HUES64 (cell line): ENCODE measurements around the gene FOXI1.

Experiments used
- H3K27ac ChIP-seq: 2 replicates; pipeline ENCODE4 v1.7.0; 2013; ENCODE audit warnings: low read depth, low read length, inconsistent platforms
- H3K27me3 ChIP-seq: 2 replicates; pipeline ENCODE4 v1.6.1; 2013; ENCODE audit warnings: mild to moderate bottlenecking, low read length; ENCODE audit not compliant: insufficient read depth
- H3K36me3 ChIP-seq: 2 replicates; pipeline ENCODE4 v1.6.1; 2013; ENCODE audit warnings: mild to moderate bottlenecking, low read length; ENCODE audit not compliant: insufficient read depth
- H3K4me1 ChIP-seq: 2 replicates; pipeline ENCODE4 v1.6.1; 2013; ENCODE audit warnings: mild to moderate bottlenecking, low read length, moderate library complexity; ENCODE audit not compliant: insufficient read depth
- H3K4me3 ChIP-seq: 2 replicates; pipeline ENCODE4 v1.5.1; 2013; ENCODE audit warnings: mild to moderate bottlenecking, low read length, moderate library complexity
- H3K9ac ChIP-seq: 2 replicates; pipeline ENCODE4 v1.6.1; 2013; ENCODE audit warnings: mild to moderate bottlenecking, low read depth, low read length
- H3K9me3 ChIP-seq: 2 replicates; pipeline ENCODE4 v1.6.1; 2013; ENCODE audit warnings: low read depth, low read length; ENCODE audit not compliant: insufficient read depth
- WGBS: fragments of 150-250, 120-280 bp; methylation state at CpG from one replicate; pipeline ENCODE4 v1.1.7; 2013; ENCODE audit warnings: missing lambda C conversion rate; 5-methylcytosine and 5-hydroxymethylcytosine counted together

Gene FOXI1

GRCh38 chr5:170143091-170143490 is 37.4 kb downstream of the FOXI1 start:
- no peaks in the 10 kb centered on the region for H3K36me3 ChIP-seq
- no peaks in the 10 kb centered on the region for H3K4me1 ChIP-seq
- H3K27me3 ChIP-seq, result no peaks in the 10 kb centered on the region
- H3K9me3 ChIP-seq, result no peaks in the 10 kb centered on the region
- WGBS, result 86% methylated on average over 7 of the region's 7 CpGs
- no peak overlapping the region for H3K27ac ChIP-seq
- no peak overlapping the region for H3K4me3 ChIP-seq
- H3K9ac ChIP-seq, result no peak overlapping the region

GRCh38 chr5:170143710-170144109 is 38.0 kb downstream of the FOXI1 start:
- H3K27me3 ChIP-seq, result no peaks in the 10 kb centered on the region
- no peaks in the 10 kb centered on the region for H3K9me3 ChIP-seq
- H3K4me1 ChIP-seq, result no peaks in the 10 kb centered on the region
- H3K9ac ChIP-seq, result no peak overlapping the region
- 97% methylated on average over 2 of the region's 2 CpGs for WGBS
- no peak overlapping the region for H3K4me3 ChIP-seq
- H3K36me3 ChIP-seq, result no peaks in the 10 kb centered on the region
- no peak overlapping the region for H3K27ac ChIP-seq

- Histone ChIP-seq H3K27me3 (no peaks in the 10 kb centered on the region), H3K4me1 (no peaks in the 10 kb centered on the region), H3K9ac (no peak overlapping the region), H3K9me3 (no peaks in the 10 kb centered on the region), H3K36me3 (no peaks in the 10 kb centered on the region), H3K4me3 (no peak overlapping the region), H3K27ac (no peak overlapping the region)
- 90% methylated on average over 11 of the region's 11 CpGs for WGBS
Measured at GRCh38 chr5:170144286-170145023, 38.8 kb downstream of the FOXI1 start.

- no peak overlapping the region for H3K4me3 ChIP-seq
- WGBS, result 96% methylated on average over 4 of the region's 4 CpGs
- no peak overlapping the region for H3K9ac ChIP-seq
- H3K27ac ChIP-seq, result no peak overlapping the region
- H3K36me3 ChIP-seq, result no peaks in the 10 kb centered on the region
- H3K9me3 ChIP-seq, result no peaks in the 10 kb centered on the region
- no peaks in the 10 kb centered on the region for H3K4me1 ChIP-seq
- H3K27me3 ChIP-seq, result no peaks in the 10 kb centered on the region
Measured at GRCh38 chr5:170145462-170145861, 39.8 kb downstream of the FOXI1 start.

GRCh38 chr5:170147051-170147752 is 41.5 kb downstream of the FOXI1 start:
- 90% methylated on average over 12 of the region's 12 CpGs for WGBS
- Histone ChIP-seq H3K4me3 (no peak overlapping the region), H3K9me3 (no peaks in the 10 kb centered on the region), H3K27ac (no peak overlapping the region), H3K9ac (no peak overlapping the region), H3K27me3 (no peaks in the 10 kb centered on the region), H3K4me1 (0 out of 2 replicates have a peak, but pooled peaks cover 4% of the 10 kb centered on the region), H3K36me3 (no peaks in the 10 kb centered on the region)

- Histone ChIP-seq H3K9ac (no peak overlapping the region), H3K4me1 (0 out of 2 replicates have a peak, but pooled peaks cover 4% of the 10 kb centered on the region), H3K36me3 (no peaks in the 10 kb centered on the region), H3K27me3 (no peaks in the 10 kb centered on the region), H3K27ac (no peak overlapping the region), H3K9me3 (no peaks in the 10 kb centered on the region), H3K4me3 (no peak overlapping the region)
- WGBS, result 91% methylated on average over 4 of the region's 4 CpGs
Measured at GRCh38 chr5:170147753-170148264, 42.1 kb downstream of the FOXI1 start.

- no peak overlapping the region for H3K9ac ChIP-seq
- 0 out of 2 replicates have a peak, but pooled peaks cover 4% of the 10 kb centered on the region for H3K4me1 ChIP-seq
- no peaks in the 10 kb centered on the region for H3K27me3 ChIP-seq
- no peaks in the 10 kb centered on the region for H3K9me3 ChIP-seq
- H3K4me3 ChIP-seq, result no peak overlapping the region
- no peak overlapping the region for H3K27ac ChIP-seq
- H3K36me3 ChIP-seq, result no peaks in the 10 kb centered on the region
- WGBS, result 87% methylated on average over 12 of the region's 12 CpGs
Measured at GRCh38 chr5:170148430-170149205, 42.9 kb downstream of the FOXI1 start.

GRCh38 chr5:170149206-170149515 is 43.5 kb downstream of the FOXI1 start:
- H3K4me1 ChIP-seq, result 0 out of 2 replicates have a peak, but pooled peaks cover 4% of the 10 kb centered on the region
- H3K9ac ChIP-seq, result no peak overlapping the region
- no peak overlapping the region for H3K27ac ChIP-seq
- WGBS, result 88% methylated on average over 7 of the region's 7 CpGs
- no peak overlapping the region for H3K4me3 ChIP-seq
- no peaks in the 10 kb centered on the region for H3K27me3 ChIP-seq
- no peaks in the 10 kb centered on the region for H3K36me3 ChIP-seq
- no peaks in the 10 kb centered on the region for H3K9me3 ChIP-seq

GRCh38 chr5:170150713-170151096 is 45.0 kb downstream of the FOXI1 start:
- H3K4me3 ChIP-seq, result no peak overlapping the region
- H3K9me3 ChIP-seq, result no peaks in the 10 kb centered on the region
- WGBS, result 87% methylated on average over 5 of the region's 5 CpGs
- no peak overlapping the region for H3K27ac ChIP-seq
- no peaks in the 10 kb centered on the region for H3K27me3 ChIP-seq
- H3K9ac ChIP-seq, result no peak overlapping the region
- no peaks in the 10 kb centered on the region for H3K36me3 ChIP-seq
- H3K4me1 ChIP-seq, result 0 out of 2 replicates have a peak, but pooled peaks cover 4% of the 10 kb centered on the region

GRCh38 chr5:170151097-170151831 is 45.6 kb downstream of the FOXI1 start:
- Histone ChIP-seq H3K9ac (no peak overlapping the region; the same call in 1 of the 2 replicates), H3K9me3 (no peaks in the 10 kb centered on the region), H3K36me3 (no peaks in the 10 kb centered on the region), H3K27ac (peak overlapping the region; percentile 62), H3K4me1 (0 out of 2 replicates have a peak, but pooled peaks cover 4% of the 10 kb centered on the region), H3K4me3 (no peak overlapping the region), H3K27me3 (no peaks in the 10 kb centered on the region)
- 62% methylated on average over 7 of the region's 7 CpGs for WGBS
